HUDEP-2 (cell line): ENCODE measurements around the gene NME8.
"Not testable (repeated sequence)": the region's sequence is repeated elsewhere in the genome, so short reads cannot be mapped to it uniquely, and the experiment has no call there.

Source experiments
- DNase-seq, 76 experiments: peaks; one replicate each; lab custom pipeline; 2025; ENCODE audit not compliant: unreplicated experiment in 76 of 76; lab: John Stamatoyannopoulos, UW

The NME8 gene

DNA sequence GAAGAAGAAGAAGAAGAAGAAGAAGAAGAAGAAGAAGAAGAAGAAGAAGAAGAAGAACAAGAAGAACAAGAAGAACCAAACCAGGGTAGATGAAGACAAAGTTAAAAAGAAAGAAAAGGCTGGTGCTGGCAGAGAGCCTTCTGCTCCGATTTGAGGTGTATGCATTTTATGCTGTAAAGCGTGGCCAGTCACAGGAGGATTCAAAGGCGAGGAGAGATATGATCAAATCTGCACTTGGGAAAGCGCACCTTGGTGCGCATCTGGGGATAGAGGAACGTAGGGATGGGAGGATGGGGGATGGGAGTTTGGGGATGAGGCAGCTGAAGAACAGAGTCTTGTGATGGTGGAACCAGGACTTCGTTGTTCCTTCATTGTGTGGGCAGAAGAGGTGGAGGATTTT, at the start of gene NME8:
NME8 (plus strand) TSS at position 301 of the 400 bp plus-strand sequence. CDS start 1,670 bp downstream, outside the sequence.
- DNase-seq: no peak

DNA sequence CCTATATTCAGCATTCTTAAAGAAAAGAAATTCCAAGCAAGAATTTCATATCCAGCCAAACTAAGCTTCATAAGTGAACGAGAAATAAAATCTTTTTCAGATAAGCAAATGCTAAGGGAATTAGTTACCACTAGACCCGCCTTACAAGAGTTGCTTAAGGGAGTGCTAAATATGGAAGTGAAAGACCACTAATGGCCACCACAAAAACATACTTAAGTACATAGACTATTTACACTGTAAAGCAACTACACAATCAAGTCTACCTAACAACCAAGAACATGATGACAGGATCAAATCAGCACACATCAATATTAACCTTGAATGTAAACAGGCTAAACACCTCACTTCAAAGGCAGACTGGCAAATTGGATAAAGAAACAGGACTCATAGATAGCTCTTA, 42.2 kb upstream of the NME8 start:
- no peak for DNase-seq

GRCh38 chr7:37812161-37812580, 36.2 kb upstream of the NME8 start:
- not testable (repeated sequence) for DNase-seq

GRCh38 chr7:37815671-37816371, 32.6 kb upstream of the NME8 start:
- no peak for DNase-seq

DNA sequence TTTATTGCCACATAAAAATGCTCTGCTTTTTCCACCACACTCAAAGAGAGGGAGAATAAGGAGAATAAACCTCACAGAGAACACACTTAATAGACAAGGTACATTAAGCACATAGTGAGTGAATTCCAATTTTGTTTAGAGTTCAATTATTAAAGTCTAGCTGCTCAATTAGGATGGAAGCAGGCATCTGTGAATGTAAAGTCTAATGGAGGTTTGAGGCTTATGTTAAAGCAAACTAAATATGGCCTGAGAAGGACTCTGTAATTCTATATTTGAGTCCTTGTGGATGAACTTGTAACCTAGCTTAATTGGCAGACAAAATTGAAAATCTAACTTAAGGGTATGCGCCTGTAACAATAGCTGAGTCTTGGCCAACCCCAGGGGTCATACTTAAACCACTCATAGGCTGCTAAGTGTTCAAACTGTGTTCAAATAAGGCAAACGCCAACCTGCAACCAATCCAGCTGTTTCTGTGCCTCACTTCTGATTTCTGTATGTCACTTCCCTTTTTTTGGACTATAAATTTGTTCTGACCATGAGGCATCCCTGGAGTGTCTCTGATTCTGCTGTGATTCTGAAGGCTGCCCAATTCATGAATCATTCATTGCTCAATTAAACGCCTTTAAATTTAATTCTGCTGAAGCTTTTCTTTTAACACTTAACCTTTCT, 31.3 kb upstream of the NME8 start:
- DNase-seq: no peak

GRCh38 chr7:37817591-37817960, 30.8 kb upstream of the NME8 start:
- peak in 12 of 76 experiments; percentile 6 to 55 (median 19) for DNase-seq

GRCh38 chr7:37817996-37818720, 30.2 kb upstream of the NME8 start:
- no peak for DNase-seq

DNA sequence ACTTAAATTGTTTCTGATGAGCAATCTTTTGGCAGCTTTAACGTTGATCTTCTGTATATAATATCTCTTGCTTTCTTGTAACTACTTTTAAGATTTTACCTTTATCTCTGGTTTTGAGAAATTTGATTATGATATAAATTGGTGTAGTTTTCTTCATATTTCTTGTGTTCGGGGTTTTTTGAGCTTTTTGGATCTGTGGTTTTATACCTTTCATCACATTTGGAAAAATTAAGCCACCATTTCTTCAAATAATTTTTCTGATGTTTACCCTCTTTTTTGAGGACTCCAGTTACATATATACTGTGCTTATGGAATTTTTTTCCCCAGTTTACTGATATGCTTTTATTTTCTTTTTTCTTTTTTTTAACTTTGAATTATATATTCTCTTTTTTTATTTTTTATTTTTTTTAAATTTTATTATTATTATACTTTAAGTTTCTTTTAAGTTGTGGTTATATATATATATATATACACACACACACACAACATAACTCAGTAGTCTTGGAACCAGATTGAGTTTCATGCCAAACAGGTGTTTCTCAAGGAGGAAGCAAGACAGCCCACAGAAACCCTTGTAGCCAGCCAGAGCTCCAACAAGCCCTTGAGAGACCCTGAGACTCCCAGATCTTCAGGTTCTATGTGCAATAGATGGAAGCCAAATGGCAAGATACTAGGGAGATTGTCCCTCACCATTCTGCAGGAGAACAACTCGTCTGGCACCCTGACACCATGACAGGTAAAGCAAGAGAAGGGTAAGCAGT, 27.5 kb upstream of the NME8 start:
- DNase-seq: no peak

- no peak for DNase-seq
Measured at GRCh38 chr7:37822946-37823345, 25.5 kb upstream of the NME8 start.

GRCh38 chr7:37823557-37823956, 24.8 kb upstream of the NME8 start:
- DNase-seq: no peak

- no peak for DNase-seq
Measured at GRCh38 chr7:37825038-37825437, 23.4 kb upstream of the NME8 start.

DNA sequence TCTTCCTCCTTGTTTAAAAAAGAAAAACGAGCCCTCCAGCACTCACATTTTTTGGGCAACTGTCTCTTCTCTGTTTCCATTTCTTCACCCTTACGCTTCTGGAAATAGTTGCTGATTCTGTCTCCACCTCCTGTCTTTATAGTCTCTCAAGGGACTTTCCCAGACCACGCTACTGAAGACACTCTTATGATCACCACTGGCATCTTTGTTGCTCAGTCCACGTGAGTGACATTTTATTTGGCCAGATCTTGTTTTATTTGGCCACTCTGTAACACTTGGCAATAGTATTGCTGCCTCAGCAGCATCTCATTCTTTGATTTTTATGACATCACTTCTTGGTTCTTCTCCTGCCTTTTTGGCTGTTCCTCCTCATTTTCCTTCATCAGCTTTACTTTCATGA, 21.6 kb upstream of the NME8 start:
- DNase-seq: no peak

DNA sequence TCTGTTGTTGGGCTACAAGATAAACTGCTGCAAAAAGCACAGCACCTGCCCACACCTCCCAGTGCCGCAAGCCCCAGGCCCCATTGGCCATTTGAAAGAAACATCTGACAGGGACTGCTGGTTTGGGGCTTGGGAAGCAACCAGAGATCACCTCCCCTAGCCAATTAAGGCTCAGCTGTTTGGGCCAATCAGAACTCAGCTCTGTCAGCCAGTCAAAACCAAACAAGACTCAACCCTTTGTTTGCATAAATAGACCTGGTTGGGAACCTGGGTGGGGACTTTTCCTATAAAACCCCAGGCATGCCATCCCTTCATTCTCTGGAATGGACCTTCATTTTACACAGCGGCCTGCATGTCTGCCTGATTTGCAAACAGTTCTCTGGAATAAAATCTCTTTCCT, 17.2 kb upstream of the NME8 start:
- DNase-seq: no peak

- peak in 75 of 76 experiments; percentile 26 to 100 (median 97) for DNase-seq
Measured at GRCh38 chr7:37832194-37832593, 16.2 kb upstream of the NME8 start.

DNA sequence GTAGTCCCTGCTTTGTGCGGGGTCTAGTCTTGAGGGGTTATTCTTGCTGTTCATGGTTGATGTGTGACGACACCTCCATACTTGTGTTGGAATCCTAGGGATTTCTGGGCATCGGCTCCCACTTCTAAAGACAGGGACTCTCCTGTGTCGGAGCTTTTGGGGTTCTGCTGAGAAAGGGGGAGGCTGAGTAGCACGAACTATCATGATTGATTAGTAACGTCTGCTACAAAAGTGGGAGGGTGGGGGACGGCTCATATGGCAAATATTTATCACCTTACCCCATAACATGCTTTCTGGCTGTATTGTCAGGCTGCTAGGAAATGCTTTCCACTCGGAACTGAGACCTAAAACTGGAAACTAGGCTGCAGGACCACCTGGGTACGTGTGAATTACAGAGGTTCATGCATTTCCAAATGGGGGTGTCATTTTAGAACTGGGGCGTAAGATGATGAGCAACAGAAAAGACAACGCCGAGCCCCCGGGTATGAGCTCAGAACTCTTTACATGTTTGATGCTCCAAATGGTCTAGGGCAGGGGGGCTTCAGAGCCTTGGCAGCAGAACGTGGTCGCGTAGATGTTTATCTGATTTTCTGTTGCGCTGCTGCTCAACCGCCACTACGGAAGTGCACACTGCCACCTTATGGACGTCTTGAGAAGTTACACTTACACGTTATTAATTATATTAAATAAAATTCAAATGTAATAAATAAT, 15.1 kb upstream of the NME8 start:
- DNase-seq: peak in 47 of 76 experiments; percentile 3 to 63 (median 27)

DNA sequence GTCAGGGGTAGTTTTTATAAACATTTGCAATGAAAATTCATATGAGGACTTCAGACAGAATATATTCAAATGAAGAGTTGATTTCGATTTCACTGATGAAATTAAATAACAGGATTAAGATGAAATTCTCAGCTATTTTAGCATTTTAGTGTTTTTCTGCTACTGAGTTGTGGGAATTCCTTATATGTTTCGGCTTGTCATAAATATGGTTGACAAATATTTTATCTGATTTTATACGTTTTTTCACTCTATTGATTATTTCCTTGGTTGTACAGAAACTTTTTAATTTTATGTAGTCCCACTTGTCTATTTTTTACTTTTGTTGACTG, 14.6 kb upstream of the NME8 start:
- no peak for DNase-seq

- DNase-seq: peak in 29 of 76 experiments; percentile 2 to 49 (median 13)
Measured at GRCh38 chr7:37853468-37853867, 5.1 kb downstream of the NME8 start.

DNA sequence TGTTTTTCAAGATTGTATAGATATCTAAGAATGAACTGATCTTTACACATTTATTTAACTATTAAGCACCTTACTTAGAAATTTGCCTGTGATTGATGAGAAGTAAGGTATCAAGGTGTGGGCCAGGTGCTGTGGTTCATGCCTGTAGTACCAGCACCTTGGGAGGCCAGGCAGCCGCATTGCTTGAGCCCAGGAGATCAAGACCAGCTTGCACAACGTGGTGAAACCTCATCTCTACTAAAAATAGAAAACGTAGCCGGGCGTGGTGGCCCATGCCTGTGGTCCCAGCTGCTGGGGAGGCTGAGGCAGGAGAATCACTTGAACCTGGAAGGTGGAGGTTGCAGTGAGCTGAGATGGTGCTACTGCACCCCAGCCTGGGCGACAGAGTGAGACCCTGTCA, 33.7 kb downstream of the NME8 start:
- DNase-seq: no peak

GRCh38 chr7:37893359-37893758, 45.0 kb downstream of the NME8 start:
- no peak for DNase-seq

DNA sequence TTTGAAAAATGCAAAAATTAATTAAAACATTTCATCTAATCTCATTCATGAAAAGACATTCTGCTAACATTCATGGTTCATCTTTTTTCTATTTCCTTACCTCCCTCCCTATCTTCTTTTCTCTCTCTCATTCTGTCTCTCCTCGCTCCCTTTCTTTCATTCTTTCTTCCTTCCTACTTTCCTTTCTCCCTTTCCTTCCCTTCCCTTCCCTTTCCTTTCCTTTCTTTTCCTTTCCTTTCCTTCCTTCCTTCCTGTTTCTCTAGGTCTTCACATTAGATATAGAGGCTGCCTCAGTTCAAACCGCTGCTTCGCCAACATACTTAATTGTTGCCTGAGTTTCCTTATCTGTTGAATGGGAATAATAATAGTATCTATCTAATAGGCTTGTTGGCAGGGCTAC, 46.3 kb downstream of the NME8 start:
- DNase-seq: no peak
